Panc1 (cell line): ENCODE data around the gene WWOX. TPM values are rescaled to one million over a fixed set of nuclear protein-coding genes. Genes with fewer than 3 reads are reported as not detected.

ENCODE experiments used
- ATAC-seq: fragments of 200-7000 bp; cut with Tn5 transposase; 2 replicates; pipeline ENCODE4 v1.9.1; 2020; ENCODE audit warnings: mild to moderate bottlenecking, moderate library complexity
- BruUV-seq: library from RNA; stranded (reverse); fragments of 400-500 nt; replicated peaks from 2 replicates; lab custom pipeline; 2021; lab: Mats Ljungman, UMichigan
- CTCF ChIA-PET: fragments of 300-600 bp; sonication (Branson Sonifier 250); formaldehyde crosslinking; loops from one replicate; lab custom pipeline; 2022; ENCODE audit warnings: antibody characterized with exemption; lab: Charles Lee
- POLR2A ChIA-PET: fragments of 300-600 bp; sonication (Branson Sonifier 250); formaldehyde crosslinking; loops from one replicate; lab custom pipeline; 2022; ENCODE audit warnings: antibody characterized with exemption; lab: Charles Lee
- DNase-seq: peaks from one replicate; pipeline ENCODE4 v3.0.0-alpha.2; 2010; ENCODE audit warnings: low read depth, low spot score
- H3K27ac ChIP-seq: 2 replicates; pipeline ENCODE4 v1.5.1; 2011; ENCODE audit warnings: mild to moderate bottlenecking, low read length, inconsistent platforms
- H3K27me3 ChIP-seq: fragments of 200-500 bp; sonication (Bioruptor generic); 2 replicates; pipeline ENCODE4 v1.6.0; 2014; ENCODE audit warnings: low read length, inconsistent platforms; ENCODE audit not compliant: control insufficient read depth, insufficient read depth
- H3K36me3 ChIP-seq: fragments of 200-500 bp; sonication (Bioruptor generic); 2 replicates; pipeline ENCODE4 v1.5.1; 2014; ENCODE audit warnings: inconsistent platforms, mild to moderate bottlenecking, low read length, moderate library complexity; ENCODE audit not compliant: control insufficient read depth, insufficient read depth
- H3K4me1 ChIP-seq: 2 replicates; pipeline ENCODE4 v1.5.1; 2011; ENCODE audit warnings: inconsistent platforms, mild to moderate bottlenecking, low read length, moderate library complexity; ENCODE audit not compliant: control insufficient read depth, insufficient read depth
- H3K4me3 ChIP-seq, 2 experiments: 2 replicates each; pipeline ENCODE4 v1.5.1; 2011 to 2012; ENCODE audit warnings: low read depth in 2 of 2, low read length in 2 of 2, mild to moderate bottlenecking in 2 of 2, inconsistent platforms in 1 of 2, moderate library complexity in 1 of 2
- H3K9me3 ChIP-seq: fragments of 200-500 bp; sonication (Bioruptor generic); 2 replicates; pipeline ENCODE4 v1.5.1; 2014; ENCODE audit warnings: low read depth, mild to moderate bottlenecking, inconsistent platforms, low read length, moderate library complexity; ENCODE audit not compliant: control insufficient read depth, insufficient read depth
- CTCF ChIP-seq: fragments of 450-650 bp; IDR thresholded peaks from 2 replicates; pipeline ENCODE4 v1.5.1; 2017; ENCODE audit warnings: mild to moderate bottlenecking
- POLR2AphosphoS5 ChIP-seq: IDR thresholded peaks from 2 replicates; pipeline ENCODE4 v1.6.1; 2012; ENCODE audit warnings: mild to moderate bottlenecking, low read depth, low read length, moderate library complexity
- REST ChIP-seq, 2 experiments: IDR thresholded peaks; 2 replicates each; pipeline ENCODE4 v1.6.1; 2011 to 2012; ENCODE audit warnings: low read depth in 2 of 2, control low read depth in 1 of 2, low read length in 1 of 2, mild to moderate bottlenecking in 1 of 2, moderate library complexity in 1 of 2; ENCODE audit not compliant: insufficient read depth in 1 of 2
- SIN3A ChIP-seq: IDR thresholded peaks from 2 replicates; pipeline ENCODE4 v1.6.1; 2012; ENCODE audit warnings: low read depth, mild to moderate bottlenecking, low read length, moderate library complexity, borderline replicate concordance; ENCODE audit not compliant: insufficient read depth
- TCF7L2 ChIP-seq: IDR thresholded peaks from 2 replicates; pipeline ENCODE4 v1.6.1; 2011; ENCODE audit warnings: mild to moderate bottlenecking, low read depth, low read length, inconsistent platforms
- in situ Hi-C: cut with HindIII; loops from 2 replicates; pipeline ENCODE4 v1.10.0; 2016; ENCODE audit warnings: low sequenced_read_pairs, low pct_unique_long_range_greater_than_20kb
- intact Hi-C: fragments of 100-400 bp; cut with micrococcal nuclease; formaldehyde crosslinking; loops from one replicate; pipeline ENCODE4 v1.10.0; 2022; ENCODE audit not compliant: unreplicated experiment
- total RNA-seq: library from RNA; stranded (reverse); gene quantifications from one replicate; pipeline ENCODE4 v1.2.1, GENCODE V29; 2021; ENCODE audit not compliant: unreplicated experiment

WWOX gene
- total RNA-seq, 1 experiment from 2014 or later = 12.5 TPM

GRCh38 chr16:79019431-79019830, 920.0 kb downstream of the WWOX start:
- BruUV-seq = no TSS peak
- ATAC-seq (no peak), DNase-seq (no peak)
- TF ChIP-seq REST (IDR thresholded peaks at IDR 0.05; ENCODE audit: insufficient read depth in 1 of 2, low read depth in 2 of 2, low read length in 1 of 2) (no peak), POLR2AphosphoS5 (no peak), CTCF (no peak), SIN3A (no peak), TCF7L2 (no peak)
- POLR2A ChIA-PET = no interaction called here
- intact Hi-C loops = no loop called here
- no peaks in the 10 kb centered on the region for H3K9me3 ChIP-seq
- no peak overlapping the region for H3K27ac ChIP-seq
- H3K27me3 ChIP-seq = no peaks in the 10 kb centered on the region
- in situ Hi-C loops = no loop called here
- H3K4me3 ChIP-seq = no peak overlapping the region
- H3K4me1 ChIP-seq = no peaks in the 10 kb centered on the region
- CTCF ChIA-PET = no interaction called here
- no peaks in the 10 kb centered on the region for H3K36me3 ChIP-seq

GRCh38 chr16:79021991-79022630, 922.7 kb downstream of the WWOX start:
- no TSS peak for BruUV-seq
- Histone ChIP-seq H3K27ac (no peak overlapping the region), H3K36me3 (no peaks in the 10 kb centered on the region), H3K4me3 (no peak overlapping the region), H3K27me3 (no peaks in the 10 kb centered on the region), H3K9me3 (no peaks in the 10 kb centered on the region), H3K4me1 (no peaks in the 10 kb centered on the region)
- in situ Hi-C loops (no loop called here), intact Hi-C loops (no loop called here)
- ATAC-seq (no peak), DNase-seq (no peak)
- ChIA-PET POLR2A (no interaction called here), CTCF (no interaction called here)
- no peak for TF ChIP-seq CTCF
- TF ChIP-seq POLR2AphosphoS5 = no peak
- TF ChIP-seq TCF7L2 = no peak
- no peak for TF ChIP-seq REST (IDR thresholded peaks at IDR 0.05; ENCODE audit: insufficient read depth in 1 of 2, low read depth in 2 of 2, low read length in 1 of 2)
- no peak for TF ChIP-seq SIN3A
